H1 (cell line): ENCODE measurements around the gene PGAP2. TPM values are rescaled to one million over a fixed set of nuclear protein-coding genes. Genes with fewer than 3 reads are reported as not detected.

Source experiments
- polyA plus RNA-seq, 7 experiments: library from polyadenylated mRNA; depleted of rRNA in 3 of 7; stranded (reverse) in 5 of 7; unstranded in 2 of 7; fragments of >200 nt in 5 of 7; fragments of 200-250 nt in 2 of 7; gene quantifications; 1 replicate in 5 of 7; 2 replicates in 1 of 7; 4 replicates in 1 of 7; pipeline versions ENCODE4 v1.2.1 to v1.2.3, GENCODE V29; 2011 to 2013; ENCODE audit warnings: missing spikeins in 2 of 7, mixed read lengths in 2 of 7
- small RNA-seq: library from polyadenylated mRNA; stranded (forward); fragments of <200 nt; extraction: miRNeasy Mini kit (QIAGEN cat#:217004); gene quantifications from one replicate; pipeline ENCODE3, GENCODE V24; 2013; ENCODE audit not compliant: insufficient read depth
- total RNA-seq: library from RNA; stranded (reverse); fragmentation: NEBNext Ultra II Directional; extraction: Animal tissue kit (Norgen Biotek cat#: 25700); gene quantifications from 2 replicates; pipeline ENCODE4 v1.2.1, GENCODE V29; 2021

PGAP2 gene
- total and polyA plus RNA-seq, 2 of the 8 experiments (the other 6 are each of a cell fraction or from before 2014, with no cell fraction given), result 56.5 to 106 TPM

Small RNA genes within 50 kb of the gene (small RNA-seq; reads per million reads assigned to genes)
- not detected for gene RNU7-50P

Other genes starting within 250 kb of the PGAP2 start
- gene ART5, start 166.6 kb upstream of the PGAP2 start, total RNA-seq, result 7.2 and 7.5 TPM in 2 replicates
- gene ART5, start 166.6 kb upstream of the PGAP2 start, polyA plus RNA-seq (2011; rRNA removed), result 6.0 and 9.1 TPM in 2 replicates
- not detected in 2 replicates for gene ART1, start 163.4 kb upstream of the PGAP2 start, total RNA-seq
- gene ART1, start 163.4 kb upstream of the PGAP2 start, polyA plus RNA-seq (2011; rRNA removed), result not detected in 2 replicates
- 1.1 and 1.3 TPM in 2 replicates for gene CHRNA10, start 137.2 kb upstream of the PGAP2 start, total RNA-seq
- gene CHRNA10, start 137.2 kb upstream of the PGAP2 start, polyA plus RNA-seq (2011; rRNA removed), result 0.68 and 0.97 TPM in 2 replicates
- 98.6 and 105 TPM in 2 replicates for gene NUP98, start 11.0 kb upstream of the PGAP2 start, total RNA-seq
- 243 and 261 TPM in 2 replicates for gene NUP98, start 11.0 kb upstream of the PGAP2 start, polyA plus RNA-seq (2011; rRNA removed)
- 28.3 and 31.2 TPM in 2 replicates for gene RHOG, start 32.4 kb downstream of the PGAP2 start, total RNA-seq
- 69.6 and 79.8 TPM in 2 replicates for gene RHOG, start 32.4 kb downstream of the PGAP2 start, polyA plus RNA-seq (2011; rRNA removed)
- gene STIM1, start 47.1 kb downstream of the PGAP2 start, total RNA-seq, result 11.6 and 12.2 TPM in 2 replicates
- 11.1 and 17.9 TPM in 2 replicates for gene STIM1, start 47.1 kb downstream of the PGAP2 start, polyA plus RNA-seq (2011; rRNA removed)